GM18951 (cell line): ENCODE data around the gene C1orf167.

ENCODE experiments used
- POLR2A ChIP-seq: IDR thresholded peaks from 4 replicates; pipeline ENCODE4 v1.6.1; 2011; ENCODE audit warnings: mild to moderate bottlenecking; ENCODE audit not compliant: insufficient read length, insufficient read depth; ENCODE audit errors: extremely low read depth
- in situ Hi-C: fragments of 300-500 bp; cut with MboI; formaldehyde crosslinking; loops from one replicate; pipeline ENCODE4 v1.12.0; 2022; ENCODE audit warnings: low sequenced_read_pairs, mixed read lengths, inconsistent platforms; ENCODE audit not compliant: unreplicated experiment

The C1orf167 gene

DNA sequence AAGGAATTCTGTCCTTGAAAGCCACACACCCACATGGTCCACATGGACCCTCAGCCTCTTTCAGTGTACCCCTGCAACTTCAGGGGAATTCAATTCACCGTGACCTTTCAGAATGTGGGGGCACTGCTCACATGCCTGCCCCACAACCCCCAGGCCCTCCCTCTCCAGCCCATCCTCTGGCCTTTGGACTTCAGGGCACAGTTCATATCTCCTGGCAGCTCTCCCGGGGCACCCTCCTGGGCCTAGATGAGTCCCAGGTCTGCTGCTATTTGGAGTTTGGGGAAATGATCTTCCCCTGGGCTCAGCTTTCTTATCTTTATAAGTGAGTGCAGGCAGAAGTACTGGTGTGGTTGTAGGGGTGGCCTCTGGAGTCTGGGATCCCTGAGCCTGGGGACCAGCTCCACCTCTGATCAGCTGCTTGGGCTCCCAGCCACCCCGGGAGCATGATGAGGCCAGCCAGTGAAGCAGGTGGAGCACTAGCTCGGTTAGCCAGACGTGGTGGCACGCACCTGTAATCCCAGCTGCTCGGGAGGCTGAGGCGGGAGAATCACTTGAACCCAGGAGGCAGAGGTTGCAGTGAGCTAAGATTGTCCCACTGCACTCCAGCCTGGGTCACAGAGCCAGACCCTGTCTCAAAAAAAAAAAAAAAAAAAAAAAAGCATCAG lies 15.8 kb downstream of the C1orf167 start:
- in situ Hi-C loops = no loop called here
- TF ChIP-seq POLR2A = no peak

DNA sequence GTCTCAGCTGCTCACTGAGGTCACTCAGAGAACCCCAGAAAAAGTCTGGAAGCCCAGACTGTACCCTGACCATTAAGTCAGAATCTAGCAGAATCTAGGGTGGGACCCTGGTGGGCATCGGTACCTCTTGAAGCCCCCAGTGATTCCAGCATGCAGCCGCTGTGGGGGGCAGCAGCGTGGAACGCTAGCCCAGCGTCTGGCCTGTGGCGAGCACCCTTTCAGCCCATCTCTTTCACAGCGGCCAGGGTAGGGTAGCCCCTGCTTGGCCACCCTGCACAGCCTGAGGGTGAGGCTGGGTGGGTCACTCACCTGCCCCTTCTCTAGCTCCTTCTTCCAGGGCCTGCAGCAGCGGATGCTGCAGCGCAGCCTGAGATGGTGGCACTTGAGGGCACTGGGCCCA lies 16.3 kb downstream of the C1orf167 start:
- in situ Hi-C loops = no loop called here
- no peak for TF ChIP-seq POLR2A

DNA sequence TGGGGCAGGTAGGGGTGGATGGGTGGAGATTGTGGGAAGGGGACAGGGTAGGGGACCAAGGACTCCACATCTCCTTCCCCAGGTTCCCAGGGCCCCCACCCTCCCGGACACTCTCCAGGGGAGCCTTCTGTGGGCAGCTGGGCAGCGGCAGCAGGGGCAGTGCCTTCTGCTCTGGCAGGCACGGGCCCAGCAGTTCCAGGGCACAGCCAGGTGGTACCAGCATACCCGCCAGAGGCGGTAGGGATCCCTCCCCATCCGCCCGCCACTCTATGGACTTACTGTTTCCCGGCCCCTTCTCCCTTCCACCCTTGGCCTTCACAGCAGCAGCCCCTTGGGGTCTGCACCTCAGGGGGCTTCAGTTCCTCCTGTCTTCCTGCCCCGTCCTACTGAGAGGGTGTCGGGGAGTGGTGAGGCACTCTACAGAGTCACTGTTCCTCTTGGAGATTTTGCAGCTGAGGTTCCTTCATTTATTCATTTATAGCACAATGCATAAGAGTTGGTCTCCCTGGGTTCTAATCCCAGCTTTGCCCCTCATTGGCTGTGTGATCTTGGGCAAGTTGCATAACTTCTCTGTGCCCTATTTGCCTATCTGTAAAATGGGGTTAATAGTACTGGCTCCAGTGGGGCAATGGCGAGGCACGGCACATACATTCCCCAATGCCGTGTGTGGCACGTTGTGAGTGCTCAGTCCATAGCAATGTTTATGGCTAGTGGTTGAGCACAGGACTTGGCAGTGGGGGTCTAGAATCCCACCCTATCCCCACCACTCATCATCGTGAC lies 17.0 kb downstream of the C1orf167 start:
- in situ Hi-C loops = no loop called here
- no peak for TF ChIP-seq POLR2A

DNA sequence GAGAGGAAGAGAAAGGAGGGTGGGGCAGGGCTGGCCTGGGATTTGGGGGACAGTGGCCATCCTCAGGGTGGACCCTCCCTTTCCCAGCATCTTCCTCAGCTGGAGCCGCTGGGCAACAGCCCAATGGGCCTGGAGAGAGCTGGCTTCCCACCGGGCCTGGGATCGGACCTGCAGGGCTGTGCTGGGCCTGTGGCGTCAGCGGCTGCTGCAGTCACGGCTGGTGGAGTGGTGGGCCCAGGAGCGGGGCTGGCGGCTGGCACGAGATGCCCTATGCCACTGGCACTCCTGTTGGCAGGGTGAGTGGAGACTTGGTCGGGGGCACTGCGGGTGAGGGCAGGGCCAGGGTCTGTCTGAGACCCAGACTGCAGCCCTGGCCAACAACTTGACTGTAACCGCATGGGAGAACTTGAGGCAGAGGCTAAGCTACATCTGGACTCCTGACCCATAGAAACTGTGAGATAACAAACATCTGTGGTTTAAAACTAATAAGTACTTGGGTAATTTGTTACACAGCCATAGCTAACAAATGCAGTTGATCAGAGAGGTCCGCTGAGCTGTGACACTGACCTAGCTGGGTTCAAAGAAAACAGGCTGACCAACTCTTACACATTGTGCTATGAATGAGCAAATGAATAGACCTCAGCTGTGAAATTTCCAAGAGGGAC lies 17.9 kb downstream of the C1orf167 start:
- TF ChIP-seq POLR2A = no peak
- in situ Hi-C loops = no loop called here

DNA sequence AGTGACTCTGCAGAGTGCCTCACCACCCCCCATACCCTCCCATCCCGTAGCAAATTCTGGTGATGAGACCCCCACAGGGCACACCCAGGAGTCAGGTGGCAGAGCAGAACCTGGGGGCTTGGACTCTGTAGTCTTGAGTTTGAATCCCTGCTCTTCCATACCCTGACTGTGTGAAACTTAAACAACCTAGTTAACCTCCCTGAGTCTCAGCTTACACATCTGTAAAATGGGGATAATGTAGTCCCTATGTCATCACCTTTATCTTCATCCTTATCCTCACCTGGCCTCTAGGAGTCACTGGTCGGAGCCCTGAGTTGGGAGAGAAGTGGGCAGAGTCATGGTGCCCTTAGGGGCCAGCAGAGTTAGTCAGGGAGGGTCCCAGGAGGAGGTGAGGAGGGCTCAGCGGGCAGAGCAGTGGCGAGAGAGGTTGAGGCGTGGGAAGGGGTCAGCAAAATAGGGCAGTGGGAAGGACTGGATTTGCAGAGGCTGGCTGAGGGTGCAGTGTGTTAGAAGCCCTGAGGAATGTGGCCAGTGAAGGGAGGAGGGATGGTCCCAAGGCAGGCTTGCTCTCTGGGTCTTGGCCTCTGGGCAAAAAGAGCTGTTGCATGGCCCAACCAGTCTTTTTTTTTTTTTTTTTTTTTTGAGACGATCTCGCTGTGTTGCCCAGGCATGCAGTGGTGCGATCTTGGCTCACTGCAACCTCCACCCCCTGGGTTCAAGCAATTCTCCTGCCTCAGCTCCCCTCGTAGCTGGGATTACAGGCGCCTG lies 18.6 kb downstream of the C1orf167 start:
- TF ChIP-seq POLR2A = no peak

DNA sequence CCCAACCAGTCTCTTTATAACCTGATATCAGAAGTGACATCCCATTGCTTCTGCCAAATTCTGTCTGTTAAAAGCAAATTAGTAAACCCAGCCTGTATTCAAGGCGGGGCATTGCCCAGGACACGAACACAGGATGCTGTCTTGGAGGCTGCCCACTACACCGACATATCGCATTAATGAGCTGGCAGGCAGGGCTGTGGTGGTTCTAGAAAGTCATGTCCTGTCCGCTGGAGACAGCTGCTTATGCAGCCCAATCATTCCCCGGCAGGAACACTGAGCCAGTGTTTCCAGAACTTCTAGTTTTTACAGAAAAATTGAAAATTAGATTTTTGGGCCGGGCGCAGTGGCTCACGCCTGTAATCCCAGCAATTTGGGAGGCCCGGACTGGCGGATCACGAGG lies 19.3 kb downstream of the C1orf167 start:
- in situ Hi-C loops = no loop called here
- TF ChIP-seq POLR2A = no peak

More for the DNA sequence above, 18.6 kb downstream of the C1orf167 start:
- in situ Hi-C loops = no loop called here

DNA sequence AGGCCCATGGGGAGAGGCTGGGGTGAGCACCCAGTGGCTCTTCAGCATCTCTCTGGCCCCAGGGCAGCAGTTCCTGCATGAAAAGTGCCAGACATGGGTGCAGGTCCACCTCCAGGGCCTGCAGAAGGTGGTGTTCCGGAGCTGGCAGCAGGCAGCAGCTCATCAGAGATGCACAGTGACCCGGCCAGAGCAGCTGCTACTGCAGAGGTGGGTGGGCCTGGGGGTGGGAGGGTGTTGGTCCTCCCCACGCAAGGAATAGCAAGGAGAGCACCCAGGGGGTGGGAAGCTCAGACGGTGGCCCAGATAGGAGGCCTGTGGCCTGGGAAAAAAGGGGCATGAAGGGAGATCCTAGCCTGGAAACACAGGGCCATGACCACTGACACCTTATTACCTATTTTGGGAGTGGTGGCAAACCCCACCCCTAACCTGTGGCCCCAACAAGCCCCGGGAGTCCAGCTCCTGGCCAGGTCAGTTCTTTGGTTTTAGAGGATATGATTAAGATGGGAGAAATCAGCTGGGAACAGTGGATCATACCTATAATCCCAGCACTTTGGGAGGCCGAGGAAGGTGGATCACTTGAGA lies 20.2 kb downstream of the C1orf167 start:
- no peak for TF ChIP-seq POLR2A
- in situ Hi-C loops = no loop called here

DNA sequence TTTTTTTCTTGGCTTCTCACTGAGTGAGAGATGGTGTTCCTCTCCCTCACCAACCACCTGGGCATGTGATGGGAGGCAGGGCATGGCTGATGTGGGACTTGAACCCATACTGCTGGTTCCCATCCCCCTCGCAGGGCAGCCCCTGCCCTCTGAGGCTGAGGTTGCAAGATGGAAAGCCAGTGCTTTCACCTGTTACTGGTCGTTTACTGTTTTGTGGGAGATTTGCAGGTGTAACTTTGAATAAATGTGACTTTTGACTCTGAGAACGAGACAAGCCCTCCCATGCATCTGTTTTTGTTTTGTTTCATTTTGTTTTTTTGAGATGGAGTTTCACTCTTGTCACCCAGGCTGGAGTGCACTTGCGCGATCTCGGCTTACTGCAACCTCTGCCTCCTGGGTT lies 21.6 kb downstream of the C1orf167 start:
- in situ Hi-C loops = no loop called here
- no peak for TF ChIP-seq POLR2A

DNA sequence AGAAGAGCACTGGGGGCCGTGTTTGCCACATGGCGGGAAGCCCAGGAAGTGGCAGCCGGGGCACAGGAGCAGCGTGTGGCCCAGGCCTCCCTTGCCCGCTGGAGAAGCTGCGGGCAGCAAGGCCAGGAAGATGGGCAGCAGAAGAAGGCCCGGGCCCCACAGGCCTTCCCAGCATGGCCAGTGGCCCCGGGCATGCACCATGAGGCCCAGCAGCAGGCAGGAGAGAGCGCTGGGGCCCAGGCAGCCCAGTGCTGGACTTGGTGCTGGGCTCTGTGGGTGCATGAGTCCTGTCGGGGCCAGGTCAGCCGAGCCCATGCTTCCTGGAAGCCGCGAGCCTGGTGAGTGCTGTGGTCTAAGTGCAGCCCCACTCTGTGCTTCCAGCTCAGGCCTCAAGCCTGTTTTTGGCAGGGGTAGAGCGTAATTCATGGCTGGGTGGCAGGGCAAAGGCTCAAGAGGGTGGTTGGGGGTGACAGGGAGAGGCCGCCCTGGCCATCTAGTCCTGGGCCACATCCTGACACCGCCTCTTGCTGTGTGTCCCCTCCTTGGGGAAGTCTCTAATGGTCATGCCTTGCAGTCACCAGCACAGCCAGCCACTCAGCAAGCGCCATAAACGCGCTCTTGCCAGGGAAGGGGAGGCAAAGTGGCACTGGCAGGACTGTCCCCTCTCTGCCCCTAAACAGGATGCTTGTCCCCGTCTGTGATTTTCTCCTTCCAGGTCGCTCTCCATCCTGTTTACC lies 22.4 kb downstream of the C1orf167 start:
- no peak for TF ChIP-seq POLR2A

DNA sequence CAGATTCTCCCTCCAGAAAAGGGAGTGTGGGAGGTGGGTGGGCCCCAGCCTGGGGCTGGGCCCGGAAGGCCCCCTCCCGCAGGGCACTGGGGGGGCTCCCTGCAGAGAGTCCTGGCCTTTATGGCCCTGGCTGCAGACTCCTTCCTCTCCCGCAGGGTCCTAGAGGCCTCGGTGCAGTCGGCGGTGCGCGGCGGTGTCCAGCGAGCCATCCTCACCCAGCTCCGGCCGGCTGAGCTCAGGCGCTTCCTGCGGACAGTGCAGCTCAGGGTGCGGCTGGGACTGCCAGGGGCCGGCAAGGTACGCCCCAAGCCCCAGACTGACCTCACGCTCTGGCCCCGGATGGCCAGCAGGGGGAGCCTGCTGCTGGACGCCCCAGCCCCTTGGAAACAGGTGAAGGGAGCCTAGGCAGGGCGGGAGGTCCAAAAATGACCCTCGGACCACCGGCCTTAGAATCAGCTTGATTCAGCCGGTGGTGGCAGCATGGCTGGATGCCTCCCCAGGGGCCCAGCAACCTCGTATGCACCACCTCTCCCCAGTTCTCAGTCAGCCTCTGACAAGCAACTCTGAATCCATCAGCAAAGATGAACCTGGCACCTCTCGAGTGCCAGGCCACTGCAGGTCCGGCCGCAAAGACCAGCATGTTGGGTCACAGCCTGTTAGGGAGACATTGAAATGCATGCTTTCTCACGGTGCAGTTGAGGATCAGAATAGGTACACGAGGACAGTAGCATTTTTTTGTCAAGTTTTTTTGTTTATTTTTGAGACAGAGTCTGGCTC lies 23.2 kb downstream of the C1orf167 start:
- in situ Hi-C loops = no loop called here
- no peak for TF ChIP-seq POLR2A

More for the DNA sequence above, 22.4 kb downstream of the C1orf167 start:
- in situ Hi-C loops = no loop called here

DNA sequence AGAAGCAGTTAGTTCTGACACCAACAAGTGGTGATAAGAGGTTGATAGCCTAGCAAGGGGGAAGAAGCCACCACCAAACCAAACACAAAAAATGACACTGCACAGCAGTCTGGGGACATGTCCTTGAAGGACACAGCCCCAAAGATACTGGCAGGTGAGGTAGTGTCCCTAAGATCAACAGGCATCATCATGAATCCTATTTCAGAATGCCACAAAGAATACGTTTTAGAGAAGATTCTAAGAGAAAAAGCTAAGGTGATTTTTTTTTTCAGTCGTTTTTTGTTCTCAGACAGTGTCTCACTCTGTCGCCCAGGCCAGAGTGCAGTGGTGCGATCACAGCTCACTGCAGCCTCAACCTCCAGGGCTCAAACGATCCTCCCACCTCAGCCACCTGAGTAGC lies 24.2 kb downstream of the C1orf167 start:
- no peak for TF ChIP-seq POLR2A
- in situ Hi-C loops = no loop called here

DNA sequence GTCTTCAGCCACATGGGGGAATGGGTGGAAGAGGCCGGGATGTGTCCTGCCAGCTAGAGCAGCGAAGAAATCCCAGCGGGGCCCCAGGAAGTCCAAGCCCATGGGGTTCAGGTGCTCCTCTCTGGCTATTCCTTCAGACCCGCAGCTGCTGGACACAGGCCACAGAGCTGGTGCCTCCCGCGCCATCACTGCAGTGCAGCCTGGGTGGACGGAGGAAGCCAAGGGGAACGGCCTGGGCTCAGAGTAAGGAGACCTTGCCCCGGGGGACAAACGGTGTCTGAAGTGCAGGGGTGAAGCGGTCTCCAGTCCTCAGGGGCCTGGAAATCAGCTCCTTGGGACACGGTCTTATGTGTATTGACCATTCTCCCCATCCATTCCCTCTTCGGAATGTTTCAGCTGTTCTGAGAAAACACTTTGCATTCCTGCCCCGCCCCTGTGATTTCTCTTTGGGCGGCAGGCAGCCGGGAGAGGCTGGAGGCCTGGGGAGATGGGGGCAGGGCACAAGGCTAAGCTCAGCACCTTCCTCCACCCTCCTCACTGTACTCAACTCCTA lies 25.3 kb downstream of the C1orf167 start:
- no peak for TF ChIP-seq POLR2A

More for the DNA sequence above, 25.3 kb downstream of the C1orf167 start:
- in situ Hi-C loops = no loop called here
